ENCODE results near the gene USP49. TPM values are rescaled to one million over a fixed set of nuclear protein-coding genes. Genes with fewer than 3 reads are reported as not detected.
"Not testable (repeated sequence)": the region's sequence is repeated elsewhere in the genome, so short reads cannot be mapped to it uniquely, and the experiment has no call there.

The USP49 gene
- total RNA-seq, 2 donors from 2014 or later: 1.7 to 19.5 TPM

- WGBS: 66% methylated on average over 10 of the region's 10 CpGs
- intact Hi-C loops (cut with DNase I): no loop called here
- H3K27ac ChIP-seq: peak overlapping the region; percentile 66 to 76
- TF ChIP-seq POLR2A (IDR thresholded peaks at IDR 0.05) (no peak), POLR2AphosphoS5 (IDR thresholded peaks at IDR 0.05) (peak; percentile 74), CTCF (IDR thresholded peaks at IDR 0.05) (no peak)
- DNase-seq (ENCODE audit: low spot score): peak; percentile 78
- no peaks in the 10 kb centered on the region for H3K9me3 ChIP-seq
- H3K4me3 ChIP-seq: no peak overlapping the region
- H3K4me1 ChIP-seq (replicated peaks): peaks cover 21% of the 10 kb centered on the region
- no peaks in the 10 kb centered on the region for H3K27me3 ChIP-seq (replicated peaks; ENCODE audit: insufficient read depth)
- peaks cover 0 to 13% of the 10 kb centered on the region in 2 donors for H3K36me3 ChIP-seq
These were observed 126.4 kb downstream of the USP49 start for GRCh38 chr6:41768545-41769308.

- H3K27me3 ChIP-seq (replicated peaks; ENCODE audit: insufficient read depth): no peaks in the 10 kb centered on the region
- intact Hi-C loops (cut with DNase I): no loop called here
- peak; percentile 76 for TF ChIP-seq POLR2AphosphoS5 (IDR thresholded peaks at IDR 0.05)
- peak in 1 of 4 experiments; percentile 3 for TF ChIP-seq CTCF (IDR thresholded peaks at IDR 0.05)
- no peak for TF ChIP-seq POLR2A (IDR thresholded peaks at IDR 0.05)
- DNase-seq (ENCODE audit: low spot score): peak; percentile 87
- H3K4me1 ChIP-seq (replicated peaks): peaks cover 21% of the 10 kb centered on the region
- H3K27ac ChIP-seq: peak overlapping the region; percentile 66 to 76
- H3K4me3 ChIP-seq: no peak overlapping the region
- 24% methylated on average over 12 of the region's 12 CpGs for WGBS
- H3K9me3 ChIP-seq: no peaks in the 10 kb centered on the region
- peaks cover 0 to 13% of the 10 kb centered on the region in 2 donors for H3K36me3 ChIP-seq
These were observed 127.9 kb downstream of the USP49 start for GRCh38 chr6:41767112-41767833.

- H3K36me3 ChIP-seq; intact Hi-C loops (cut with DNase I); H3K27me3 ChIP-seq (replicated peaks; ENCODE audit: insufficient read depth); H3K4me3 ChIP-seq; DNase-seq (ENCODE audit: low spot score); H3K9me3 ChIP-seq: not testable (repeated sequence)
- 97% methylated on average over 4 of the region's 4 CpGs for WGBS
- Histone ChIP-seq H3K27ac (peak overlapping the region in 1 of 2 donors; percentile 76), H3K4me1 (replicated peaks) (peaks cover 21% of the 10 kb centered on the region)
These were observed 129.0 kb downstream of the USP49 start for GRCh38 chr6:41766043-41766664.

- no peaks in the 10 kb centered on the region for H3K36me3 ChIP-seq
- TF ChIP-seq CTCF (IDR thresholded peaks at IDR 0.05): no peak
- TF ChIP-seq POLR2AphosphoS5 (IDR thresholded peaks at IDR 0.05): no peak
- TF ChIP-seq POLR2A (IDR thresholded peaks at IDR 0.05): no peak
These were observed 131.7 kb downstream of the USP49 start for GRCh38 chr6:41763470-41763869.

GRCh38 chr6:41759905-41760579 lies 135.1 kb downstream of the USP49 start:
- intact Hi-C loops (cut with DNase I): no loop called here
- TF ChIP-seq CTCF (IDR thresholded peaks at IDR 0.05): no peak
- TF ChIP-seq POLR2AphosphoS5 (IDR thresholded peaks at IDR 0.05): no peak
- TF ChIP-seq POLR2A (IDR thresholded peaks at IDR 0.05): no peak
- Histone ChIP-seq H3K9me3 (no peaks in the 10 kb centered on the region), H3K27me3 (replicated peaks; ENCODE audit: insufficient read depth) (no peaks in the 10 kb centered on the region), H3K4me1 (replicated peaks) (no peaks in the 10 kb centered on the region), H3K27ac (no peak overlapping the region), H3K36me3 (no peaks in the 10 kb centered on the region), H3K4me3 (no peak overlapping the region)
- WGBS: 92% methylated on average over 2 of the region's 2 CpGs
- DNase-seq (ENCODE audit: low spot score): no peak

More at GRCh38 chr6:41763470-41763869, 131.7 kb downstream of the USP49 start:
- no peaks in the 10 kb centered on the region for H3K27me3 ChIP-seq (replicated peaks; ENCODE audit: insufficient read depth)
- no peaks in the 10 kb centered on the region for H3K9me3 ChIP-seq
- WGBS: 43% methylated on average over 2 of the region's 2 CpGs
- H3K4me3 ChIP-seq: no peak overlapping the region
- DNase-seq (ENCODE audit: low spot score): no peak
- H3K27ac ChIP-seq: no peak overlapping the region
- H3K4me1 ChIP-seq (replicated peaks): peaks cover 16% of the 10 kb centered on the region
- intact Hi-C loops (cut with DNase I): no loop called here
